GM23248 (cell line): Measurements from ENCODE around the gene QKI. TPM values are rescaled to one million over a fixed set of nuclear protein-coding genes. Genes with fewer than 3 reads are reported as not detected.

ENCODE experiments used
- DNase-seq: peaks from one replicate; pipeline ENCODE4 v3.0.0-alpha.2; 2015
- H2AFZ ChIP-seq: fragments of 200-600 bp; sonication (generic); 2 replicates; pipeline ENCODE4 v1.6.1; 2016; ENCODE audit warnings: antibody characterized with exemption
- H3F3A ChIP-seq: fragments of 200-600 bp; sonication (generic); 2 replicates; pipeline ENCODE4 v1.6.1; 2016; ENCODE audit warnings: mild to moderate bottlenecking, antibody characterized with exemption, mixed run types; ENCODE audit not compliant: insufficient read depth
- H3K27ac ChIP-seq: fragments of 200-600 bp; sonication (generic); 2 replicates; pipeline ENCODE4 v1.5.1; 2016; ENCODE audit warnings: mild to moderate bottlenecking
- H3K27me3 ChIP-seq: fragments of 200-600 bp; sonication (generic); replicated peaks from 2 replicates; pipeline ENCODE4 v1.6.1; 2016; ENCODE audit warnings: mild to moderate bottlenecking; ENCODE audit not compliant: insufficient read depth
- H3K36me3 ChIP-seq: fragments of 200-600 bp; sonication (generic); 2 replicates; pipeline ENCODE4 v1.6.1; 2016; ENCODE audit warnings: low read depth, mild to moderate bottlenecking
- H3K4me1 ChIP-seq: fragments of 200-600 bp; sonication (generic); 2 replicates; pipeline ENCODE4 v1.6.1; 2016; ENCODE audit warnings: mild to moderate bottlenecking; ENCODE audit not compliant: insufficient read depth
- H3K4me2 ChIP-seq: fragments of 200-600 bp; sonication (generic); one replicate; pipeline ENCODE4 v1.6.1; 2016; ENCODE audit warnings: mild to moderate bottlenecking; ENCODE audit not compliant: unreplicated experiment
- H3K4me3 ChIP-seq: fragments of 200-600 bp; sonication (generic); 2 replicates; pipeline ENCODE4 v1.5.1; 2016; ENCODE audit warnings: mild to moderate bottlenecking
- H3K79me2 ChIP-seq: fragments of 200-600 bp; sonication (generic); 2 replicates; pipeline ENCODE4 v1.6.1; 2016; ENCODE audit warnings: mild to moderate bottlenecking; ENCODE audit not compliant: insufficient read depth
- H3K9ac ChIP-seq: fragments of 200-600 bp; sonication (generic); 2 replicates; pipeline ENCODE4 v1.6.1; 2016; ENCODE audit warnings: mild to moderate bottlenecking
- H3K9me2 ChIP-seq: fragments of 200-600 bp; sonication (generic); 2 replicates; pipeline ENCODE4 v1.6.1; 2016; ENCODE audit warnings: mixed run types, mild to moderate bottlenecking, moderate library complexity; ENCODE audit not compliant: insufficient read depth
- H3K9me3 ChIP-seq: fragments of 200-600 bp; sonication (generic); one replicate; pipeline ENCODE4 v1.6.1; 2017; ENCODE audit warnings: low read depth
- H4K20me1 ChIP-seq: fragments of 200-600 bp; sonication (generic); 2 replicates; pipeline ENCODE4 v1.6.0; 2016; ENCODE audit not compliant: insufficient read depth
- EZH2 ChIP-seq: fragments of 200-600 bp; sonication (generic); IDR thresholded peaks from 2 replicates; pipeline ENCODE4 v1.6.1; 2018; ENCODE audit warnings: antibody characterized with exemption, mild to moderate bottlenecking; ENCODE audit not compliant: insufficient read depth, poor library complexity, severe bottlenecking
- EZH2phosphoT487 ChIP-seq: fragments of 200-600 bp; sonication (generic); IDR thresholded peaks from 2 replicates; pipeline ENCODE4 v1.6.1; 2018; ENCODE audit warnings: antibody characterized with exemption, moderate library complexity, mild to moderate bottlenecking, low read depth; ENCODE audit not compliant: insufficient read depth
- WGBS, 2 experiments: methylation state at CpG; one replicate each; pipeline ENCODE4 v1.1.6; 2015 to 2017; ENCODE audit warnings: low lambda C conversion rate in 2 of 2, low coverage in 1 of 2; ENCODE audit errors: missing lambda C conversion rate in 2 of 2; 5-methylcytosine and 5-hydroxymethylcytosine counted together
- in situ Hi-C: fragments of 300-500 bp; cut with MboI; formaldehyde crosslinking; loops from 2 replicates; pipeline ENCODE4 v1.15.0; 2020
- polyA plus RNA-seq: library from polyadenylated mRNA; unstranded; fragments of >200 nt; fragmentation: Nextera tagmentation; extraction: Ambion mirVana; gene quantifications from 2 replicates; pipeline ENCODE4 v1.2.1, GENCODE V29; 2016
- total RNA-seq: library from RNA; depleted of rRNA; stranded (reverse); fragments of >200 nt; shearing (Covaris generic); gene quantifications from 2 replicates; pipeline ENCODE4 v1.2.3, GENCODE V29; 2014

Gene QKI
- total and polyA plus RNA-seq, 2 experiments from 2014 or later: 13.6 to 145 TPM

DNA sequence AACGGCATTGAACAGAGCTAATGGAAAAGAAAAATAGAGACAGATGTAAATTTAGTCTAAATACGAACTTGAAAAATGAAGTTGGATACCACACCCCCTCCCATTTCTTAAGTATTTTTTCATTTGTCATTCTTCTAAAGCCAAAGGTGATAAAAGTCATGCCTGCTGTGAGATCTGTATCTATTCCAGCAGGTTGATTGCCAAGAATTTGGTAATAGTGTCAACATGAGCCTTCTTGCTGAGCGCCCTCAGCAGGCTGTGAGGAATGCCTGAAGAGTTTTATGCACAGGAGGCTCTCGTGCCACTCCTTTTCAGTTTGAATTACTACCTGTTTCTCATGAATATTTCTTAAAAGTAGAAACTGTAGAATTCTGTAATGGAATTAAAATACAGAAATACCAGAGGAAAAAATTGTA, 165.4 kb downstream of the QKI start:
- 16 to 18% methylated on average over 4 of the region's 4 CpGs for WGBS, 2 experiments
- DNase-seq: peak; percentile 42
- Histone ChIP-seq H2AFZ (no peak overlapping the region), H3K79me2 (no peaks in the 10 kb centered on the region), H3K27me3 (no peaks in the 10 kb centered on the region), H3K4me1 (peaks cover 17% of the 10 kb centered on the region), H3K27ac (no peak overlapping the region), H3K9ac (no peak overlapping the region), H3K4me3 (no peak overlapping the region), H4K20me1 (no peaks in the 10 kb centered on the region), H3K9me2 (no peaks in the 10 kb centered on the region), H3K36me3 (0 out of 2 replicates have a peak, but pooled peaks cover 4% of the 10 kb centered on the region), H3F3A (peaks cover 19% of the 10 kb centered on the region), H3K9me3 (no peaks in the 10 kb centered on the region), H3K4me2 (no peak overlapping the region)
- in situ Hi-C loops: no loop called here
- no peak for TF ChIP-seq EZH2phosphoT487
- no peak for TF ChIP-seq EZH2

DNA sequence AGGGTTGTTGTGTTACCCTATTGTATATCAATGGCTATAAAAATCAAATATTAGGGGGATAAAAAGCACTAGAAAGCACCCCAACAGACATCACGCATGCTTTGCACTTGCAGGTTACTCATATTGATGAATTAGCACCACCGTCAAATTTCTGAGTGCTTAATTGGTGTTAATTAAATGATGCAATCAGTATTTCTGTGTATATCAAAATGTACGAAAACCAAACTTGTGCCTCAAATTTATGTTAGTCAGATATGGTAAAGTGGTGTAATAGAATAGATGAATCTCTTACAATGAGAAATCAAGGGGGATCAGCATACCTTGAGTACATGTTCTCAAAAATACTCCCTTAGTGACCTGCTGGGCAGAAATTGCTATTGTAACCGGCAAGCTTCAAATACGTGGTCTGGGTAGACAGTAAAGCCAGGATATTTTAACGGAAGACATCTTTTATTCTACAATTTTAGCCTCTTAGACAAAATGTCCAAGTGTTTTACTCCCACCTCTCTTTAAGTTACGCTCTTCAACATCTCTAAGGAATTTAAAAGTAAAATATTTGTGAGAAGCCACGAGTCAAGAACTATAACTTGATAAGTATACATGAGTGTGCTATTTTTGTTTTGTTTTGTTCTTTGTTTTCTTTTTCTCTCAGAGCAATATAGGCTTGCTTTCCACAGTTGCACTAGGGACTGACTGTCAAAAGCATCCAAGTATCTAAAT, 166.0 kb downstream of the QKI start:
- no peak for TF ChIP-seq EZH2phosphoT487
- no peak for TF ChIP-seq EZH2
- Histone ChIP-seq H2AFZ (no peak overlapping the region), H3K9me2 (no peaks in the 10 kb centered on the region), H3K9me3 (no peaks in the 10 kb centered on the region), H3K4me1 (peaks cover 17% of the 10 kb centered on the region), H3K27ac (no peak overlapping the region), H3K4me3 (no peak overlapping the region), H3K36me3 (0 out of 2 replicates have a peak, but pooled peaks cover 4% of the 10 kb centered on the region), H3F3A (peaks cover 25% of the 10 kb centered on the region), H3K9ac (no peak overlapping the region), H4K20me1 (no peaks in the 10 kb centered on the region), H3K27me3 (no peaks in the 10 kb centered on the region), H3K4me2 (no peak overlapping the region), H3K79me2 (no peaks in the 10 kb centered on the region)
- no peak for DNase-seq
- in situ Hi-C loops: no loop called here
- WGBS, 2 experiments: 84 to 86% methylated on average over 8 of the region's 8 CpGs

DNA sequence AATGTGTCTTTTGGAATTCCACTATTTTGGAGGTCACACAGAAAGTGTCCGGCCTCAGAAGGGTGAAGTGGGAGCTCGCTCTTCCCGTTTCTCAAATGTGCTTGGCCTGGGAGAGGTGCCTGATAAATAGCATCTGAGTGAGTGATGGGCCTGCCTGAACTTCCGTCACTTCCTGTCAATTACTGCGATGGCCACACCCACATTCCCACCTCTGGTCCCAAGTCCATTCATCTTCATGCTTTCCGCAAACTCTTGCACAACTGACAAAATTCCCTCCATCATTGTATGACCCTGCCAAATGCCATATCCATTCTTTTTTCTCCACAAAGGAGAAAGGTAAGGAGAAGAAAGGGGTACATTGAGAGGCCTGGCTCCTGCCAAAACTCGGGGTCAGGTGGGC, 169.0 kb downstream of the QKI start:
- Histone ChIP-seq H3K4me1 (peaks cover 32% of the 10 kb centered on the region), H3K27me3 (no peaks in the 10 kb centered on the region), H3K79me2 (no peaks in the 10 kb centered on the region), H3K9me2 (no peaks in the 10 kb centered on the region), H3K4me2 (no peak overlapping the region), H4K20me1 (no peaks in the 10 kb centered on the region), H3K36me3 (no peaks in the 10 kb centered on the region), H2AFZ (no peak overlapping the region), H3F3A (peaks cover 45% of the 10 kb centered on the region), H3K9ac (no peak overlapping the region), H3K9me3 (no peaks in the 10 kb centered on the region), H3K27ac (no peak overlapping the region), H3K4me3 (no peak overlapping the region)
- no peak for TF ChIP-seq EZH2phosphoT487
- no peak for TF ChIP-seq EZH2
- no peak for DNase-seq
- in situ Hi-C loops: no loop called here
- WGBS, 2 experiments: 82 to 87% methylated on average over 7 of the region's 7 CpGs

DNA sequence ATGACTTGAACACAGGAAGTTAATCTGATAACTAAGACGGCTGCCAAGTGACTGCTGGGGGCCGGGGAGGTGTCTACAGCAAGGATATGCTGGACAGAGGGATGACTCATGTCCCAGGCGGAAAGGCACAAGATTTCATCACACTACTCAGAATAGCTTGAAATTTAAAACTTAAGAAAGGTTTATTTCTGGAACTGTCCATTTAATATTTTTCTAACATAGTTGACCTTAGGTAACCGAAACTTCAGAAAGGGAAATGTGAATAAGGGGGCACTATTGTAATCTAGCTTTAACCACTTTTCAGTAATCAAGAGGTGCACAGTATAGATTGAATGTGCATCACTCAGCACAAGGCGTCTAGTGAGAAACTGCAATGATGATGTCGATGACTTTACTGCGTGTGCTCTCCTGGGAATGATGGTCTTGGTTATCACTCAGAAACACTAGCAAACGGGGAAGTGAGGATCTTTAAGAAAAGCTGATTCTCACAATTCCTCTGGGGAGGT, 171.5 kb downstream of the QKI start:
- H3F3A ChIP-seq: peaks cover 36% of the 10 kb centered on the region
- H3K4me3 ChIP-seq: no peak overlapping the region
- H3K79me2 ChIP-seq: no peaks in the 10 kb centered on the region
- WGBS, 2 experiments: 42% methylated on average over 8 of the region's 8 CpGs
- peak overlapping the region; percentile 51 for H3K4me2 ChIP-seq
- no peaks in the 10 kb centered on the region for H3K9me3 ChIP-seq
- peak; percentile 90 for DNase-seq
- no peaks in the 10 kb centered on the region for H3K36me3 ChIP-seq
- no peaks in the 10 kb centered on the region for H4K20me1 ChIP-seq
- in situ Hi-C loops: no loop called here
- H3K27me3 ChIP-seq: no peaks in the 10 kb centered on the region
- peaks cover 16% of the 10 kb centered on the region for H3K4me1 ChIP-seq
- no peak overlapping the region for H2AFZ ChIP-seq
- H3K27ac ChIP-seq: peak overlapping the region; percentile 42; the same call in 1 of the 2 replicates
- H3K9me2 ChIP-seq: no peaks in the 10 kb centered on the region
- H3K9ac ChIP-seq: no peak overlapping the region
- no peak for TF ChIP-seq EZH2
- TF ChIP-seq EZH2phosphoT487: no peak
